ENCODE measurements around the gene NGF. TPM values are rescaled to one million over a fixed set of nuclear protein-coding genes. Genes with fewer than 3 reads are reported as not detected.

Gene NGF
- total and polyA plus RNA-seq, 9 of the 15 experiments (the other 6 are each of a cell fraction or from before 2014, with no cell fraction given): not detected

GRCh38 chr1:115365738-115366137 is 27.7 kb upstream of the NGF start (continued):
- TF ChIP-seq, protein P1, sequence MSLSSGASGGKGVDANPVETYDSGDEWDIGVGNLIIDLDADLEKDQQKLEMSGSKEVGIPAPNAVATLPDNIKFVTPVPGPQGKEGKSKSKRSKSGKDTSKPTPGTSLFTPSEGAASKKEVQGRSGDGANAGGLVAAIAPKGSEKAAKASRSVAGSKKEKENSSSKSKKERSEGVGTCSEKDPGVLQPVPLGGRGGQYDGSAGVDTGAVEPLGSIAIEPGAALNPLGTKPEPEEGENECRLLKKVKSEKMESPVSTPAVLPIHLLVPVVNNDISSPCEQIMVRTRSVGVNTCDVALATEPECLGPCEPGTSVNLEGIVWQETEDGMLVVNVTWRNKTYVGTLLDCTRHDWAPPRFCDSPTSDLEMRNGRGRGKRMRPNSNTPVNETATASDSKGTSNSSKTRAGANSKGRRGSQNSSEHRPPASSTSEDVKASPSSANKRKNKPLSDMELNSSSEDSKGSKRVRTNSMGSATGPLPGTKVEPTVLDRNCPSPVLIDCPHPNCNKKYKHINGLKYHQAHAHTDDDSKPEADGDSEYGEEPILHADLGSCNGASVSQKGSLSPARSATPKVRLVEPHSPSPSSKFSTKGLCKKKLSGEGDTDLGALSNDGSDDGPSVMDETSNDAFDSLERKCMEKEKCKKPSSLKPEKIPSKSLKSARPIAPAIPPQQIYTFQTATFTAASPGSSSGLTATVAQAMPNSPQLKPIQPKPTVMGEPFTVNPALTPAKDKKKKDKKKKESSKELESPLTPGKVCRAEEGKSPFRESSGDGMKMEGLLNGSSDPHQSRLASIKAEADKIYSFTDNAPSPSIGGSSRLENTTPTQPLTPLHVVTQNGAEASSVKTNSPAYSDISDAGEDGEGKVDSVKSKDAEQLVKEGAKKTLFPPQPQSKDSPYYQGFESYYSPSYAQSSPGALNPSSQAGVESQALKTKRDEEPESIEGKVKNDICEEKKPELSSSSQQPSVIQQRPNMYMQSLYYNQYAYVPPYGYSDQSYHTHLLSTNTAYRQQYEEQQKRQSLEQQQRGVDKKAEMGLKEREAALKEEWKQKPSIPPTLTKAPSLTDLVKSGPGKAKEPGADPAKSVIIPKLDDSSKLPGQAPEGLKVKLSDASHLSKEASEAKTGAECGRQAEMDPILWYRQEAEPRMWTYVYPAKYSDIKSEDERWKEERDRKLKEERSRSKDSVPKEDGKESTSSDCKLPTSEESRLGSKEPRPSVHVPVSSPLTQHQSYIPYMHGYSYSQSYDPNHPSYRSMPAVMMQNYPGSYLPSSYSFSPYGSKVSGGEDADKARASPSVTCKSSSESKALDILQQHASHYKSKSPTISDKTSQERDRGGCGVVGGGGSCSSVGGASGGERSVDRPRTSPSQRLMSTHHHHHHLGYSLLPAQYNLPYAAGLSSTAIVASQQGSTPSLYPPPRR (CRISPR knock-in tag; IDR thresholded peaks at IDR 0.05; ENCODE audit: borderline replicate concordance): no peak
- TF ChIP-seq USF2 (CRISPR knock-in tag; IDR thresholded peaks at IDR 0.05) (no peak), CBX2 (IDR thresholded peaks at IDR 0.05; ENCODE audit: insufficient read depth, low read length, poor library complexity, severe bottlenecking) (no peak)

GRCh38 chr1:115364780-115365155 is 26.7 kb upstream of the NGF start:
- FAIRE-seq (no peak), DNase-seq (ENCODE audit: extremely low read depth in 1 of 4, low spot score in 3 of 4) (no peak), ATAC-seq (no peak)
- ChIA-PET CTCF (ENCODE audit: low intra/inter-chr PET ratio) (no interaction called here), POLR2A (interaction anchor here (0.9 kb wide), 1 partner anchor 8 kb away, joined by 4 read pairs; no protein-coding TSS in a partner anchor)
- no peaks in the 10 kb centered on the region for H3K9me3 ChIP-seq (replicated peaks; ENCODE audit: control insufficient read depth, insufficient read depth, low read depth, low read length)
- H3K4me3 ChIP-seq: no peak overlapping the region
- H3K4me2 ChIP-seq (ENCODE audit: insufficient read depth, low read length): no peak overlapping the region
- no peaks in the 10 kb centered on the region for H3K79me2 ChIP-seq (ENCODE audit: control insufficient read depth, insufficient read depth, low read length)
- no peak overlapping the region for H3K9ac ChIP-seq (ENCODE audit: insufficient read depth in 1 of 2, low read depth in 2 of 2, low read length in 2 of 2)
- in situ Hi-C loops (cut with MboI): no loop called here
- no peak overlapping the region for H2AFZ ChIP-seq (ENCODE audit: low read depth, low read length)
- H3K36me3 ChIP-seq (ENCODE audit: control insufficient read depth, insufficient read depth, low read length): no peaks in the 10 kb centered on the region
- no peaks in the 10 kb centered on the region for H3K9me1 ChIP-seq (ENCODE audit: control insufficient read depth, insufficient read depth, low read length)
- intact Hi-C loops (cut with micrococcal nuclease): no loop called here
- H4K20me1 ChIP-seq (replicated peaks; ENCODE audit: control insufficient read depth, insufficient read depth, low read length): no peaks in the 10 kb centered on the region
- 0% methylated on average over 2 of the region's 2 CpGs for WGBS (ENCODE audit: insufficient coverage, low coverage, missing lambda C conversion rate)
- BruUV-seq (replicated peaks): no TSS peak
- H3K27ac ChIP-seq (ENCODE audit: extremely low read depth, low read depth, low read length): no peak overlapping the region
- no peaks in the 10 kb centered on the region for H3K4me1 ChIP-seq (replicated peaks in 1 of 2; ENCODE audit: control insufficient read depth in 2 of 2, insufficient read depth in 2 of 2, low read length in 2 of 2)
- H3K27me3 ChIP-seq (ENCODE audit: control insufficient read depth in 2 of 2, insufficient read depth in 2 of 2, low read length in 2 of 2): no peaks in the 10 kb centered on the region; a peak in 2 of 5 replicates
- TF ChIP-seq MAFG (tag; conservative IDR thresholded peaks at IDR 0.05) (no peak), NFIX (CRISPR knock-in tag; IDR thresholded peaks at IDR 0.05; ENCODE audit: low read depth) (no peak), TFAM (CRISPR knock-in tag; conservative IDR thresholded peaks at IDR 0.05) (no peak), PTTG1 (tag; IDR thresholded peaks at IDR 0.05; ENCODE audit: low read depth) (no peak), MAFK (IDR thresholded peaks at IDR 0.05; ENCODE audit: low read length) (no peak), FOSL1 (tag; conservative IDR thresholded peaks at IDR 0.05) (no peak), DPF2 (IDR thresholded peaks at IDR 0.05) (no peak), ZNF24 (IDR thresholded peaks at IDR 0.05) (no peak), NCOA2 (IDR thresholded peaks at IDR 0.05; ENCODE audit: partially characterized antibody in 2 of 2) (no peak), OTX1 (CRISPR knock-in tag; IDR thresholded peaks at IDR 0.05) (no peak), ZNF41 (CRISPR knock-in tag; conservative IDR thresholded peaks at IDR 0.05) (no peak), RBM22 (IDR thresholded peaks at IDR 0.05; ENCODE audit: low read depth, low read length, poor library complexity, severe bottlenecking) (no peak), FOXJ3 (CRISPR knock-in tag; IDR thresholded peaks at IDR 0.05) (no peak), CAMTA2 (CRISPR knock-in tag; conservative IDR thresholded peaks at IDR 0.05) (no peak), HNRNPUL1 (IDR thresholded peaks at IDR 0.05; ENCODE audit: low read length) (no peak), SLC30A9 (CRISPR knock-in tag; IDR thresholded peaks at IDR 0.05) (no peak), CBFB (CRISPR knock-in tag; IDR thresholded peaks at IDR 0.05) (no peak)
